HS-5 (cell line): ENCODE measurements around the gene SLC25A21.
"Not testable (repeated sequence)": the region's sequence is repeated elsewhere in the genome, so short reads cannot be mapped to it uniquely, and the experiment has no call there.

Source experiments
- DNase-seq: peaks from one replicate; pipeline ENCODE4 v3.0.0-alpha.2; 2012; ENCODE audit warnings: low read depth

SLC25A21 gene

GRCh38 chr14:37172024-37172869, at the start of gene SLC25A21:
SLC25A21 (minus strand) TSS chr14:37172606.
- DNase-seq, result no peak

GRCh38 chr14:37221073-37221472, 48.7 kb upstream of the SLC25A21 start:
- no peak for DNase-seq

GRCh38 chr14:37215345-37215744, 42.9 kb upstream of the SLC25A21 start:
- no peak for DNase-seq

- DNase-seq, result no peak
These were observed 40.6 kb upstream of the SLC25A21 start for GRCh38 chr14:37213016-37213415.

GRCh38 chr14:37210448-37210847, 38.0 kb upstream of the SLC25A21 start:
- no peak for DNase-seq

GRCh38 chr14:37209617-37210016, 37.2 kb upstream of the SLC25A21 start:
- DNase-seq, result not testable (repeated sequence)

- not testable (repeated sequence) for DNase-seq
These were observed 33.5 kb upstream of the SLC25A21 start for GRCh38 chr14:37205623-37206605.

GRCh38 chr14:37203423-37203822, 31.0 kb upstream of the SLC25A21 start:
- DNase-seq, result no peak

- no peak for DNase-seq
These were observed 30.4 kb upstream of the SLC25A21 start for GRCh38 chr14:37202812-37203211.

GRCh38 chr14:37202265-37202664, 29.9 kb upstream of the SLC25A21 start:
- DNase-seq, result no peak

GRCh38 chr14:37201724-37202123, 29.3 kb upstream of the SLC25A21 start:
- DNase-seq, result no peak

- DNase-seq, result no peak
These were observed 26.5 kb upstream of the SLC25A21 start for GRCh38 chr14:37198907-37199306.

- DNase-seq, result no peak
These were observed 25.8 kb upstream of the SLC25A21 start for GRCh38 chr14:37198273-37198598.

- DNase-seq, result peak; percentile 57
These were observed 25.2 kb upstream of the SLC25A21 start, which contains the start of gene MIPOL1 for GRCh38 chr14:37197421-37198272. MIPOL1 (plus strand) TSS chr14:37197937; CDS start chr14:37247889, 49,952 bp downstream.

- no peak for DNase-seq
These were observed 24.4 kb upstream of the SLC25A21 start for GRCh38 chr14:37196604-37197420.

GRCh38 chr14:37195327-37195726, 22.9 kb upstream of the SLC25A21 start:
- no peak for DNase-seq

- no peak for DNase-seq
These were observed 22.3 kb upstream of the SLC25A21 start for GRCh38 chr14:37194698-37195097.

GRCh38 chr14:37189733-37190132, 17.3 kb upstream of the SLC25A21 start:
- DNase-seq, result not testable (repeated sequence)

- not testable (repeated sequence) for DNase-seq
These were observed 15.6 kb upstream of the SLC25A21 start for GRCh38 chr14:37187840-37188577.

- DNase-seq, result no peak
These were observed 14.9 kb upstream of the SLC25A21 start for GRCh38 chr14:37187294-37187693.
